C4-2B (cell line): ENCODE results near the gene TNFRSF18.

Source experiments
- H3K27ac ChIP-seq: fragments of 450-650 bp; 2 replicates; pipeline ENCODE4 v1.5.1; 2017
- ZFX ChIP-seq: fragments of 450-650 bp; IDR thresholded peaks from 2 replicates; pipeline ENCODE4 v1.6.1; 2017
- TF ChIP-seq, protein P1 (sequence below): fragments of 450-650 bp; conservative IDR thresholded peaks from 2 replicates; pipeline ENCODE4 v1.5.1; 2017; ENCODE audit warnings: mild to moderate bottlenecking

The TNFRSF18 gene

DNA sequence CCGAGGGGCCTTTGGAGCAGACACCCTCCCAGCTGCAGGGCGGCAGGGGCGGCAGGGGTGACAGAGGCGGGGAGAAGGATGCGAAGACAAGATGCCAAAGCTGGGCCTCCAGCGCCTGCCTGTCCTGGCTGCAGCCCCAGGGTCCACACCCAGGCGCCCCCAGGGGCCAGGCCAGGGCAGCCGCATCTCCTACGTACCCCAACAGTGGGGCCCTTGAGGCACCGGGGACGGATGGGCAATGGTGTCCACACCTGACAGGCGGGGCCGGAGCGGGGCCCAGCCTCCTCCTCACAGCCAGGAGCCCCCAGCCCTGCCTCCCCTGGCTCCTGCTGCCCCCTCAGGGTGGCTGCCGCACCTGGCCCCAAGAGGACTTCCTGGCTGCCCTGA lies 32.8 kb upstream of the TNFRSF18 start:
- H3K27ac ChIP-seq = peak overlapping the region; percentile 100; the same call in 1 of the 2 replicates
- TF ChIP-seq ZFX = no peak
- TF ChIP-seq, protein P1, sequence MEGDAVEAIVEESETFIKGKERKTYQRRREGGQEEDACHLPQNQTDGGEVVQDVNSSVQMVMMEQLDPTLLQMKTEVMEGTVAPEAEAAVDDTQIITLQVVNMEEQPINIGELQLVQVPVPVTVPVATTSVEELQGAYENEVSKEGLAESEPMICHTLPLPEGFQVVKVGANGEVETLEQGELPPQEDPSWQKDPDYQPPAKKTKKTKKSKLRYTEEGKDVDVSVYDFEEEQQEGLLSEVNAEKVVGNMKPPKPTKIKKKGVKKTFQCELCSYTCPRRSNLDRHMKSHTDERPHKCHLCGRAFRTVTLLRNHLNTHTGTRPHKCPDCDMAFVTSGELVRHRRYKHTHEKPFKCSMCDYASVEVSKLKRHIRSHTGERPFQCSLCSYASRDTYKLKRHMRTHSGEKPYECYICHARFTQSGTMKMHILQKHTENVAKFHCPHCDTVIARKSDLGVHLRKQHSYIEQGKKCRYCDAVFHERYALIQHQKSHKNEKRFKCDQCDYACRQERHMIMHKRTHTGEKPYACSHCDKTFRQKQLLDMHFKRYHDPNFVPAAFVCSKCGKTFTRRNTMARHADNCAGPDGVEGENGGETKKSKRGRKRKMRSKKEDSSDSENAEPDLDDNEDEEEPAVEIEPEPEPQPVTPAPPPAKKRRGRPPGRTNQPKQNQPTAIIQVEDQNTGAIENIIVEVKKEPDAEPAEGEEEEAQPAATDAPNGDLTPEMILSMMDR = no peak

DNA sequence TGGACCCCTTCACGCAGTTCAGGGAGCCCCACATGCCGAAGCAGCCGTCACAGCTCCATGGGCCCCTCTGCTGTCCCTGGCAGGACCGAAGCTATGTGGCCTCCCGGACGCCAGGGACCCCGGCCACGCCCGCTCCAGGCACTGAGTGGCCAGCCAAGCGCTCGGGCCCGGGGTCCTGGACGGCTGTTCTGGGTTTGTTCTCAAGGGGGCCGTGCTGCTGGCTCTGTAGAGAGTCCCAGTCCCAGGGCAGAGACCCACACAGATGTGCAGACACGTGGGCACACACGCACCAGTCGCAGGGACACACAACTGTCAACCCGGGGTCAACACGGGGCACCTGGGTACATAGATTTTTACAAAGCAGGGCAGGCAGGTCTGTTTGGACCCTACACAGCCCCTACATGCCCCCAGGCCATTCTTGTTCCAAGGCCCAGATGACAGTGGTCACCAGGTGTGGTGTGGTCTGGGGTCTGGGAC lies 32.3 kb upstream of the TNFRSF18 start:
- peak overlapping the region; percentile 100; the same call in 1 of the 2 replicates for H3K27ac ChIP-seq
- TF ChIP-seq, protein P1 = no peak
- TF ChIP-seq ZFX = no peak

DNA sequence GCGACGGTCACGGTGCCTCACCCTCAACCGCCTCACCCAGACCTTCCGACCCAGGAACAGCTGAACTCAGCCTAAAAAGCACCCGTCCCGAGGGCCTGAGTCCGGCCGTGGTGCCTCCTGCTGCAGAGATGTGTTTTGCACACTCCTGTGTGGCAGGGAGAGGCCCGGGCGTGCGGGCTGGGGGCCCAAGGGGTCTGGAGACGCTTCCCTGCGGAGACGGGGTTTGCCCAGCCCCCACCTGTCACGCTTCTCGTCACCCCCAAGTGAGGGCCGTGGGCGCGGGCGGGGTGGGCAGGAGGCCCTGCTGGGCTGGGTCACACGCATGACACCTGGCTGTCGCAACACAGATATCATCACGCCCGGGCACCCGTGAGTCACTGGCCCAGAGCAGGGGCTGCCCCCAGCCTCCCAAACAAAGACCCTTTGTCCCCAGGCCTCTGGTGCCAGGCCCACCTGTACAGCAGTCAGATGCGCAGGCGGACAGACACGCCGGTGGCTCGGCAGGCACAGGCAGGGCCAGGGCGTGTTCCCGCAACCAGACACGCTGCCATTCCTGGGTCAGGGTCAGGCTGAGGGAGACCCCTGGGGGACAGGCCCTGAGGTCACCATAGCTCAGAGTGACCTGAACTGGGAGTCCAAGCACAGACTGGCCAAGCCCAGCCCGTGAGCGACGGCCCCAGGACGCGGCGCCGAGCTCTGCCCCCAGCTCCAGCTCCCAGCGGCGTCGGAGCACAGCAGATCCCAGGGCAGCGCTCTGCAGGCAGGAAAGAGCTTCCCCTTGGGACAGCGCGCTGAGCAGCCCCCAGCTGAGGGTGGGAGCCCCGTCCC lies 31.7 kb upstream of the TNFRSF18 start:
- peak overlapping the region; percentile 100 for H3K27ac ChIP-seq
- no peak for TF ChIP-seq ZFX
- TF ChIP-seq, protein P1 = no peak

DNA sequence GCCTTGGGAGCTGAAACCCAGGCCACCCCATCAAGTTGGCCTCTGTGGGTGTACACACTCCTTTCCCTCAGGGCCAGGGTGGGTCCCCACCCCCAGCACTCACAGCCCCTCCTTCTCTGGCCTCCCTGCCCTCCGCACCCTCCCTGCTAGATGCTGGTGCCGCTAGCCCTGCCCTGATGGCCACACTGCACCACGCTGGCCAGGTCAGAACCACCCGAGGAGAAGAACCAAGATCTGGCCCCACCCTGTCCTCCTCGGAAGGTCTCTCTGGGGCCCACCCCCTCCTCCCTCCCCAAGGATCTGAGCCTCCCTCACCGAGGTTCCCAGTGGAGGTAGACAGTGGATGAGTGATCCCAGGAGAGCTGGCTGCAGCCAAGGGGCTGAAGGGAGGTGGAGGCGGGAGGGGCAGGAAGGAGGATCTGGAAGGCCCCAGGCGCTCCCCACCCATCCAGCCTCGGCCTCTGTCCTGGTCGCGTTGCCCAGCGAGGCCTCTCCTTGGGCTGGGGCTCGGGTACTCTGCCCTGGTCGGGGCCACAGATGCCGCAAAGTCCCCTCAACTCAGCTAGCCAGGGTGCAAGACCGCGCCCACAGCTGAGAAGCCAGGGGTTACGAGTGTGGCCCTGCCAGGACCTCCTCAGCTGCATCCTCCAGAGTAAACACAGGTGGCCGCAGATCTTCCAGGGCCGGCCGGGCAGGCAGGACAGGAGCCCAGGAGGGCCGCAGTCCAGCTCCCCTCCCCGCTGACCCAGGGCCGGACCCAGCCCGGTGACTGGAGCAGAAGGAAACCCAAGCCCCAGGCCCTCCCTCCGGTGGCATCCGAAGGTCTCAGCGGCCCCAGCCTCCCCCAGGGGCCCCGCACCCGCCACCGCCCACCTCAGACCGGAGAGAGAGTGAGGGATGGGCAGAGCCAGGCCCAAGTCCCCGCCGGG lies 30.8 kb upstream of the TNFRSF18 start:
- TF ChIP-seq, protein P1 = no peak
- TF ChIP-seq ZFX = 0 out of 2 replicates have a peak, but pooled peaks have one; percentile 23
- H3K27ac ChIP-seq = peak overlapping the region; percentile 100

DNA sequence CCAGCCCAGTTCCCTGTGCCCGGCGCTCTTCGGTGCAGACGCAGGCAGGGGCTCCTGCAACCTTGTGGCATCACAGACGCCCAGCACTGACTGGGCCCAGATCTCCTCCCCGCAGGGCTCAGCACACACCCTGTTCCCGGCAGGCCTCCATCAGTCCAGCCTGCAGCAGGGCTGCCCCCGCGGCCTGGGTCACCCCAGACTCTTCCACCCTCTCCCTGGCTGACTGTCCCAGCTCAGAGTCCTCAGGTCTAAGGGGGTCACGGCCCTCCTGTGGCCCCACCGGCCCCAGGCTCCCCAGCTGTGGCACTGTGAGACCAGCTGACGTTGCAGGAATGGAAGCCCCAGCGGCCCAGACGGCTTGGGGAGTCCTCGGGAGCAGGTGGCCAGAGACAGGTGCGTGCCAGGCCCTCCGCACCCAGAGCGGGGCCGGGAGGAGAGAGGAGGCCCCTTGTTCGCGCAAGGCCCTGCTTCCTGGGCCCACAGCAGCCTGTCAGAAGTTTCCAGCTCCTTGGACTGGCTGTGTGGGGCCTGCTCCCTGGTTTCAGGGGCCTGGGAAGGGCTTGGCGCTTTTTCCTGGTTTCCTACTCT lies 29.9 kb upstream of the TNFRSF18 start:
- TF ChIP-seq ZFX = no peak
- TF ChIP-seq, protein P1 = no peak
- H3K27ac ChIP-seq = peak overlapping the region; percentile 100

DNA sequence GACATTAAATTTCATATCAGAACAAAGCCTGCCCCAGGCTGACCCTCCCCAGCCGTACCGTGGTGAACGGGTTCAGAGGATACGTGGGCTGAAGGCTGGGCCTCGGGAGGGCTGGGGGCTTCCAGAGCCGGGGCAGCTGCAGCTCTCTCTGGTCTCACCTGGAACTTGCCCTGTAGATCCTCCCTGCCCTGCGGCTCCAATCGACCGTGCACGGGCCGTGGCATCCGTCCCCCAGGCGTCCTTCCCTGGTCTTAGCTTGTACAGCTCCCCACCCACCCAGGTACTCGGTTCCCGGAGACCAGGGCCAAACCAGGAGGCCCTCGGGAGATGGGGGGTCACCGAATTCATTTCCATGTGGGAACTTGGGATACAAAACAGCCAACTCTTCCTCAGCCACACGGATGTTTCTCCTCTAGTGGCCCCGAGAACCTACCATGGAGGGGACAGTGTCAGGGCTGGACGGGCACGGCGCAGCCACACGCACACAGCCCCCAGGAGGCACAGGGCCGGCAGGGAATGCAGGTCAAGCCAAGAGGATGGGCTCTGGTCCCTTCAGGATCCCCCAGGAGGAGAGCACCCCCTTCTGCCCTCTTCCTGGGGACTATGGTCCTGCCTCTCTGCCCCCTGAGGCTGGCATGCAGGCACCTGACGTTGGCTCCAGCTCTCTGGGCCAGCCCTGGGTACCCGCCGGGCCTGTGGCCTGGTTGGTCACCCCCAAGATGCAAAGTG lies 28.8 kb upstream of the TNFRSF18 start:
- no peak for TF ChIP-seq ZFX
- TF ChIP-seq, protein P1 = no peak
- H3K27ac ChIP-seq = peak overlapping the region; percentile 100; the same call in 1 of the 2 replicates
